Neutrophil (primary cell): ENCODE results near the gene HSPA5.
"Not testable (repeated sequence)": the region's sequence is repeated elsewhere in the genome, so short reads cannot be mapped to it uniquely, and the experiment has no call there.

Experiments used
- H3K27ac ChIP-seq: fragments of 200-600 bp; sonication (generic); 2 replicates; pipeline ENCODE4 v1.5.1; 2016; ENCODE audit warnings: mild to moderate bottlenecking, moderate library complexity
- H3K27me3 ChIP-seq: fragments of 200-600 bp; sonication (generic); 2 replicates; pipeline ENCODE4 v1.6.0; 2016; ENCODE audit warnings: mild to moderate bottlenecking
- H3K36me3 ChIP-seq: fragments of 200-600 bp; sonication (generic); 2 replicates; pipeline ENCODE4 v1.5.1; 2017
- H3K4me1 ChIP-seq, 2 experiments: fragments of 200-600 bp in 1 of 2; sonication (generic) in 1 of 2; 1 replicate in 1 of 2; 2 replicates in 1 of 2; pipeline versions ENCODE4 v1.5.1 to v1.6.1; 2013 to 2016; ENCODE audit warnings: low read depth in 1 of 2, low read length in 1 of 2, mild to moderate bottlenecking in 1 of 2, moderate library complexity in 1 of 2; ENCODE audit not compliant: control insufficient read depth in 1 of 2, insufficient read depth in 1 of 2
- H3K4me3 ChIP-seq, 2 experiments: fragments of 200-600 bp in 1 of 2; sonication (generic) in 1 of 2; 1 replicate in 1 of 2; 2 replicates in 1 of 2; pipeline ENCODE4 v1.5.1; 2013 to 2016; ENCODE audit warnings: low read depth in 1 of 2, low read length in 1 of 2, mild to moderate bottlenecking in 1 of 2, moderate library complexity in 1 of 2
- H3K9me3 ChIP-seq: fragments of 200-600 bp; sonication (generic); 2 replicates; pipeline ENCODE4 v1.5.1; 2016
- CTCF ChIP-seq: fragments of 200-600 bp; sonication (generic); IDR thresholded peaks from 2 replicates; pipeline ENCODE4 v1.5.1; 2016; ENCODE audit warnings: antibody characterized with exemption

Gene HSPA5

GRCh38 chr9:125241000-125241862 lies at the start of gene HSPA5:
Gene HSPA5 (minus strand): TSS chr9:125241343. CDS start chr9:125241126, 217 bp downstream.
- Histone ChIP-seq H3K27ac (peak within 1 kb of the TSS; percentile 97), H3K4me3 (peak within 1 kb of the TSS; percentile 92 to 99), H3K9me3 (no peaks in the 10 kb centered on the region), H3K27me3 (no peaks in the 10 kb centered on the region), H3K36me3 (peaks cover 37% of the 10 kb centered on the region), H3K4me1 (peaks cover 45 to 59% of the 10 kb centered on the region in 2 experiments)
- TF ChIP-seq CTCF, result peak; percentile 57

- not testable (repeated sequence) for H3K9me3 ChIP-seq, H3K4me1 ChIP-seq, H3K27me3 ChIP-seq, H3K27ac ChIP-seq, H3K4me3 ChIP-seq, H3K36me3 ChIP-seq
Observed at GRCh38 chr9:125286935-125287433, 45.8 kb upstream of the HSPA5 start.

GRCh38 chr9:125284855-125285254 lies 43.7 kb upstream of the HSPA5 start:
- Histone ChIP-seq H3K27ac (no peak overlapping the region), H3K36me3 (peaks cover 8% of the 10 kb centered on the region), H3K4me3 (no peak overlapping the region), H3K27me3 (no peaks in the 10 kb centered on the region), H3K4me1 (no peaks in the 10 kb centered on the region), H3K9me3 (no peaks in the 10 kb centered on the region)
- TF ChIP-seq CTCF, result no peak

- Histone ChIP-seq H3K4me1 (no peaks in the 10 kb centered on the region), H3K27me3 (no peaks in the 10 kb centered on the region), H3K36me3 (no peaks in the 10 kb centered on the region), H3K27ac (no peak overlapping the region), H3K4me3 (no peak overlapping the region), H3K9me3 (no peaks in the 10 kb centered on the region)
- no peak for TF ChIP-seq CTCF
Observed at GRCh38 chr9:125280945-125281344, 39.8 kb upstream of the HSPA5 start.

- H3K27me3 ChIP-seq, result no peaks in the 10 kb centered on the region
- peaks cover 8 to 12% of the 10 kb centered on the region in 2 experiments for H3K4me1 ChIP-seq
- H3K36me3 ChIP-seq, result no peaks in the 10 kb centered on the region
- H3K4me3 ChIP-seq, result no peak overlapping the region
- H3K27ac ChIP-seq, result no peak overlapping the region
- no peak for TF ChIP-seq CTCF
- no peaks in the 10 kb centered on the region for H3K9me3 ChIP-seq
Observed at GRCh38 chr9:125277411-125277810, 36.3 kb upstream of the HSPA5 start.

GRCh38 chr9:125276771-125277170 lies 35.6 kb upstream of the HSPA5 start:
- Histone ChIP-seq H3K4me1 (peaks cover 9 to 14% of the 10 kb centered on the region in 2 experiments), H3K9me3 (no peaks in the 10 kb centered on the region), H3K36me3 (peaks cover 4% of the 10 kb centered on the region), H3K27ac (no peak overlapping the region), H3K4me3 (no peak overlapping the region), H3K27me3 (no peaks in the 10 kb centered on the region)
- TF ChIP-seq CTCF, result no peak
